Middle frontal gyrus (tissue), 1 donor: ENCODE measurements around the gene SMYD3.
A peak's percentile ranks its signal among the peaks of the same experiment; 100 is the strongest.
"Not testable (repeated sequence)": the region's sequence is repeated elsewhere in the genome, so short reads cannot be mapped to it uniquely, and the experiment has no call there.

ENCODE experiments used
- DNase-seq: peaks from one replicate; pipeline ENCODE4 v3.0.0-alpha.2; 2015; ENCODE audit warnings: low spot score; ENCODE audit errors: extremely low spot score

The SMYD3 gene

GRCh38 chr1:246037832-246038231, 469.2 kb downstream of the SMYD3 start:
- DNase-seq = no peak

- no peak for DNase-seq
These were observed 470.9 kb downstream of the SMYD3 start for GRCh38 chr1:246036175-246036574.

DNA sequence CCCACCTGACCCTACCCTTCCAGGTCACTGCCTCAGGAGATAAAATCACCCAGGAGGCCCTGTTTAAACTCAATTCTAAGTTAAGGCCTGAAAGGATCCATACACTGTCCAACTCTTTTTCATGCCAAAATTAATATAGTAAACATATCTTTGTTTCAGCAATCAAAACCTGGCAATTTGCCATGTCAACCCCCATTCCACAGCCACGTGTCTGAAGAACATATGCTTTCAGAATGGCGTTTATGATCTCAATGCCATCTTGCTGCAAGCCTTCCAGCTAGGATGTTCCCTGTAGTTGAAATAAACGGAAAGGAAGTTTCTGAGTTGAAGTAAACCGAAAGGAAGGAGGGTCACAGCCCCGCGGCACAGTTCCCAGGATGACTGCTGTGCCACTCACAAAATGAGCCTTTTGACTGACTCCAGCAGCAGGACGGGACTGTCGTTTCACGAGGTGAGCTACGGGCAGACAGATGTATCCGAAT, 472.0 kb downstream of the SMYD3 start:
- DNase-seq = no peak

DNA sequence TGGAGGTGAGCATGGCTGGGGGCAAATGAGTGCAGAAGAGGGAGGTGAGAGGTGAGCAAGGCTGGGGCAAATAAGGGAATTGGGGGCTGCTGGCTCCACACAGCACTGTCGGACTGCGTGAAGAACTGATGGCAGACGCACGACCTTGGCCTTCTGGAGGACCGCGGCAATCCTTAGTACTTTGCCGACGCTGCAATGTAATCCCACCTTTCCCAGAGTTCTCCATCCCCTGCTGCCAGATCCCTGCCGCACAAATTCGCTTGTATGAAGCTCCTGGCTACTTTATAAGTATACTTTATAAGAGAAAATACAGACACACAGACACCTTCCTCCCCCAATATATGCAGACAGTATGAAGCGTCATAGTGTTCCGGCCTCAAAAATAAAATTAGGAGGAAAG, 472.4 kb downstream of the SMYD3 start:
- DNase-seq = no peak

- no peak for DNase-seq
These were observed 474.1 kb downstream of the SMYD3 start for GRCh38 chr1:246032984-246033383.

DNA sequence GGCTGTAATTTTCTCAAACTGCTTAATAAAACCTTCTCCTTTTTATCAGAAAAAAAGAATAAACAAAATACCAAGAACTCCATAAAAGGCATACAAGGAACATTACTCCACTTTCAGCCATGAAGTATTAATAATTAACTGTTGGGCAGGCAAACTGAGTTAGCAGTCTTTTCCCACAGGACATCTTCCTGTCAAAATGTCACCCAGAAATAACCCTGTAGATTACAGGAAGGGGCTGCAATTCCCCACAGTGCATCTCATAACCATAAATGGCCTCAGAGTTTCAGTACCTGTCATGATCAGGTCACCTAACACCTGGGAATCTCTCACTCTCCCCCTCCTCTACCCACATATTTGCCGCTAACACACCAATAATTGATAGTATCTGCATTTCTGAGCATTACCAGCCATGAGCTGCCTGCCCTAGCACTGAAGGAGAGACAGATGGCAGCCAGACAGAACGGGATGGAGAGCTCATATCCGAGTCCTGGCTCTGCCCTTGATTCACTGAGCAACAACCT, 475.0 kb downstream of the SMYD3 start:
- DNase-seq = no peak

DNA sequence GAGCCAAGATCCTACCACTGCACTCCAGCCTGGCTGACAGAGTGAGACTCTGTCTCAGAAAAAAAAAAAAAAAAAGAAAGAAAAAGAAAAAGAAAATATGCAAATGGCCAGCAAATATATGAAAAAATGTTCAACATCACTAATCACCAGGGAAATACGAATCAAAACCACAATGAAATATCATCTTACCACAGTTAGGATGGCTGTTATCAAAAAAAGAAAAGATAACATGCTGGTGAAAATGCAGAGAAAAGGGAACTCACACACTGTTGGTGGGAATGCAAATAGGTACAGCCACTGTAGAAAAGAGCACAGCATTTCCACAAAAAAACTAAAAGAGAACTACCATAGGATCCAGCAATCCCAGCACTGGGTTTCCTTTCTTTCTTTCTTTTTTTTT, 477.5 kb downstream of the SMYD3 start:
- DNase-seq = no peak

DNA sequence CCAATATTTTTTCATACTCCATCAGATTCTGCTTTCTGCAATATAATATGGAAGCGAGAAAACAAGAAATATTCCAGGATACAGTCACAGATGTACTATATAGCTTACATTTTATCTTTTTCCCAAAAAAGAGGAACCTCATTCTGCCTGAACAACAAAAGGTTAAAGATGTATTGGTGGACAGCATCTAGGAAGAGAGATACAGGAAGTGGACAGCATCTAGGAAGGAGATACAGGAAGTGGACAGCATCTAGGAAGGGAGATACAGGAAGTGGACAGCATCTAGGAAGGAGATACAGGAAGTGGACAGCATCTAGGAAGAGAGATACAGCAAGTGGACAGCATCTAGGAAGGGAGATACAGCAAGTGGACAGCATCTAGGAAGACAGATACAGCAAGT, 483.0 kb downstream of the SMYD3 start:
- DNase-seq = not testable (repeated sequence)

- no peak for DNase-seq
These were observed 486.7 kb downstream of the SMYD3 start for GRCh38 chr1:246020211-246020954.

DNA sequence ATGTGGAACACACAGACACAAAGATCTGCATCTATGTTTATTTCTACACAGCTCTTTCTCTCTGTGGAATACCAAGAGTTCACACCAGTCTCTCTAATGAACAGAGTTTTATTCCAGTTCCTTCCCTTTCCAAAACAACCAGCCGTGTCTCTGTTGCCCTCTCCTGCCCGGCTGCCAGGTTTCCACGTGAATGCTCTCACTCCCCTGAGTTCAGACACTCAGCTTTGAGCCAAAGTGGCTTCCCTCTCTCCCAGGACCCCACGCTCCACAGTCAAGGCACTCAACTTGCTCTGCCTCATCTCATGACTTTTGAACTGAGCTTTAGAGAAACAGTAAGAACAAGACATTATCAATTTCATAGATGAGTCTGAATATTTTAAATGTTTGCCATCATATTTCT, 488.9 kb downstream of the SMYD3 start:
- no peak for DNase-seq

DNA sequence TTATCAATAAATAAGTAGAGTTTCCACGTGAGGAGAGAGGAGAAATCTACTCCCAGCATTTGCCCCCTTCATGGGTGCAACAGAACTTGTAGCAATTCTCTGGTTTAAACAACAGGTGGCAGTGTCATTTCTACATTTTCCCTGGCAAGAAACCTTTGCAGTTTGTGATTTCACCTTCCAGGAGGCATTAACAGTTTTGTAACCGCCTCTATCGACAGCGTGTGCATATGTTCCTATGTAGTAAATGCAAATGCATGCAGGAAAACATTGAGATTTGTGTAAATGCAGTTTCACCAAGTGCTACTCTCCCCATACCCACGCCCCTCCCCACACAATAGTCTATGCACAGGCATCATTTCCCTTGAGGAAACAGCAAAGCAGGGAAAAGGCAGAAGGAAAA, 494.7 kb downstream of the SMYD3 start:
- DNase-seq = no peak

DNA sequence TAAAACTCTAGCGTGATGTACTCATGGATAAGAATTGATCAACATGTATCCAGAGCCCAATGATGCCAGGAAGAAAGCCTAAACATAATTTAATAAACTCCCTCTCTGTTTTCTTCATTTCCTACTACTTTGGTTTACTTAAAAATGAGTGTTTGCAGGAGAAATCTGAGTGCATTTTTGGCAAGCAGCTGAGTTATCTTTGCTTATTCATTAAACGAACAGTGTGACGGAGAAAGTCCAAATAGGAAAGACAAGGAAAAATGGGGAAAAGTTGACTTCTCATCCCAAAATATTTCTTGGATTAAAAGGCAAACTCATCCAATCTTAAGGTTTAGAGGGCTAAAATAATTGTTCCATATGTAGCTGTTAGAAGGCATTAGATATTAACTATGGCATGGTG, 496.7 kb downstream of the SMYD3 start:
- no peak for DNase-seq

DNA sequence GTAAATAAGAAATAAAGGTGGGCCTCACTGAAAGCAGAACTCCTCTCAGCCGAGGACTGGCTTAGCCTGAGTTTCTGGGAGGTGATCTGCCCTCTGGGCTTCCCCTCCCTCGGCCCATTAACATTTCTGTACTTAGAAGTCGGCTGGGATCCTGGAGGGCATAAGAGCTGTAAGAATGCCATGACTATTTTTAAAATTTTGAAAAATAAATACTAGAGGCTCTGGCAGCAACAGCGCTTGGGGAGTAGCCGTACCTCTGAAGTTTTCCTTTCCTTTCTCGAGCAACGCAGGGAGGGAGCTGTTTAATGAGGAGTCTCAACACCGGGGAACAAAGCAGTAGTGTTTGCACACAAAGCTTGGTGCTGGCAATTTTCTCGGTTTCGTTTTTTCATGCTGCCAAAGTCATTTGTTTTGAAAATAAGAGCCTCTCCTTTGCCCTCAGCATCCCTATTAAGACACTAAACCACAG, 498.7 kb downstream of the SMYD3 start:
- peak; percentile 22 for DNase-seq

- no peak for DNase-seq
These were observed 502.0 kb downstream of the SMYD3 start for GRCh38 chr1:246005067-246005466.

- DNase-seq = no peak
These were observed 502.8 kb downstream of the SMYD3 start for GRCh38 chr1:246004301-246004700.

DNA sequence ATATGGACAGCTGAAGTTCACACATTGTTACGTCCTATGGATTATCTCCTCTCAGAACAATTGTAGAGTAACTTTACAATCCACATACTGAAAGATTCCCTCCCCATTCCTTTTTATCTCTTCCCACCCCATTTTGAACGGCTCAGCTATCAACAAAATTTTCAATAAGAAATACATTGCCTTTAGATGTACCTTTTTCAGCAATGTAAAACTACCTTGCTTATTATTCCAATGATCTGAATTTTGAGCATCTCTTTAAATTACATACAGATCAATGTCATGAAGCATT, 503.7 kb downstream of the SMYD3 start:
- no peak for DNase-seq

- peak; percentile 47 for DNase-seq
These were observed 504.2 kb downstream of the SMYD3 start for GRCh38 chr1:246002725-246003441.

DNA sequence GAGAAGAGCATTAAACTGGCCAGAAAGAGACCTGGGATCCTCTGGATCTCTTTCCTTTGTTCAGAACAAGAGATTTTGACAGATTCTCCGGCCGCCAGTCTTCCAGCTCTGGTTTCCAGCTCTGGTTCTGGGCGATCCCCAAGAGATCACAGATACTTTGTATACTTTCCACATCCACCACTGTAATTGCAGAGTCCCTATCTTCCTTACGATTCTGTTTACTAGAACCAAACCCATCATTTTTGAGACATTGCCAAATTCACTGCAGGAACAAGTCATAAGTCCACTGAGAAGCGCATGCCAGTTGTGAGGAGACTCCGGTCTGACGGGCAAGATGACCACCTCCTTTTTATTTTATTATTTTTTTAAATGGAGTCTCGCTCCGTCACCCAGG, 505.2 kb downstream of the SMYD3 start:
- DNase-seq = no peak

DNA sequence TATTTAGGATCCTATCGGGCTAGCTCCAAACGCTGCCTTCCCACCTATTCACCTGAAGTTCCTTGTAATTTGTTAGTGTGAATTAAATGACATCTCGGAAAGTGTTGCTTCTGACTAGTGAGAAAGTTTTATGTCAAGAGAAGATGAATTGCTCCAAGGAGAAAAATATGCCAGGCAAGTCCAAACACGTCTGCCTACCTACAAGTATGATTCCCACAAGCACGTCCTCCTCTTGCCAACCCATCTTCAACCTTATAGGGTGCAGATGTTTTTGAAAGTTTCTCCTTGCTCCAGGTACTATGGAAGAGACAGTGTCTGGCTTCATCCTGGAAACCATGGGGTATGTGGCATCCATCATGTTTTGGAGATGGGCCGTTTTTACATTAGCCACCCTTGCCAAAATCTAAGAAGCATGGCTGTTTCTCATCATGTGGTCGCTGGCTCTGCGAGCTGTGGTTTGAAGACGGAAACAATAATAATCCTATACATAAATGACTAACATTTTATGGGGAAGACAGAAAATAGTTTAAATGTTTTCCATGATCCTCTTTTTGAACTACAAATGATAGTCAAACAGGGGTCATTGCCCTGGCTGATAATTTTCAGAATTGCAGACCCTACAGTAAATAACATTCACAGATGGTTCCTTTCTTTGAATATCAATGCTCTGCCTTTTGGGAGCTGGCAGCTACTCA, 505.8 kb downstream of the SMYD3 start:
- DNase-seq = no peak

GRCh38 chr1:246000638-246001015, 506.5 kb downstream of the SMYD3 start:
- DNase-seq = no peak

GRCh38 chr1:245999697-246000637, 507.1 kb downstream of the SMYD3 start:
- DNase-seq = no peak
